LNCAP (cell line): ENCODE data around the gene RBFOX2.

Experiments used
- TF ChIP-seq, protein P1 (sequence below): fragments of 450-650 bp; IDR thresholded peaks from 2 replicates; pipeline ENCODE4 v1.5.1; 2017; ENCODE audit warnings: mild to moderate bottlenecking

RBFOX2 gene

DNA sequence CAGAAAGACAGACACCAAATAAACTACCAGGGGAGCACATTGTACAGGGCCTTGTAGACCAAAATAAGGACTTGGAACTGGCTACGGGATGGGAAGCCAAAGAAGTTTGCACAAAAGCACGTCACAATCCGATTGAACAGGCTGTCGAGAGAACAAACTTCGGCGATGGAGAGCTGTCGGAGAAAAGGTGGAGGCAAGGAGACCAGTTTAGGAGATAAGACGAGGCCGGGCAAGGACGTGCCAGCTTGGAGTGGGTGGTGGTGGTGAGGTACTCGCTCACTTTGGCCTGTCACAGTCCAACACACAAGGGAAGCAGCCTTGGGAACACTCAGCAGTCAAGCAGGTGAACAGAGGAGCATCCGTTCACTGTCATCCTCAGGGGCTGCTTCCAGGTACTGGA lies 291.9 kb downstream of the RBFOX2 start:
- TF ChIP-seq, protein P1, sequence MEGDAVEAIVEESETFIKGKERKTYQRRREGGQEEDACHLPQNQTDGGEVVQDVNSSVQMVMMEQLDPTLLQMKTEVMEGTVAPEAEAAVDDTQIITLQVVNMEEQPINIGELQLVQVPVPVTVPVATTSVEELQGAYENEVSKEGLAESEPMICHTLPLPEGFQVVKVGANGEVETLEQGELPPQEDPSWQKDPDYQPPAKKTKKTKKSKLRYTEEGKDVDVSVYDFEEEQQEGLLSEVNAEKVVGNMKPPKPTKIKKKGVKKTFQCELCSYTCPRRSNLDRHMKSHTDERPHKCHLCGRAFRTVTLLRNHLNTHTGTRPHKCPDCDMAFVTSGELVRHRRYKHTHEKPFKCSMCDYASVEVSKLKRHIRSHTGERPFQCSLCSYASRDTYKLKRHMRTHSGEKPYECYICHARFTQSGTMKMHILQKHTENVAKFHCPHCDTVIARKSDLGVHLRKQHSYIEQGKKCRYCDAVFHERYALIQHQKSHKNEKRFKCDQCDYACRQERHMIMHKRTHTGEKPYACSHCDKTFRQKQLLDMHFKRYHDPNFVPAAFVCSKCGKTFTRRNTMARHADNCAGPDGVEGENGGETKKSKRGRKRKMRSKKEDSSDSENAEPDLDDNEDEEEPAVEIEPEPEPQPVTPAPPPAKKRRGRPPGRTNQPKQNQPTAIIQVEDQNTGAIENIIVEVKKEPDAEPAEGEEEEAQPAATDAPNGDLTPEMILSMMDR, result no peak

DNA sequence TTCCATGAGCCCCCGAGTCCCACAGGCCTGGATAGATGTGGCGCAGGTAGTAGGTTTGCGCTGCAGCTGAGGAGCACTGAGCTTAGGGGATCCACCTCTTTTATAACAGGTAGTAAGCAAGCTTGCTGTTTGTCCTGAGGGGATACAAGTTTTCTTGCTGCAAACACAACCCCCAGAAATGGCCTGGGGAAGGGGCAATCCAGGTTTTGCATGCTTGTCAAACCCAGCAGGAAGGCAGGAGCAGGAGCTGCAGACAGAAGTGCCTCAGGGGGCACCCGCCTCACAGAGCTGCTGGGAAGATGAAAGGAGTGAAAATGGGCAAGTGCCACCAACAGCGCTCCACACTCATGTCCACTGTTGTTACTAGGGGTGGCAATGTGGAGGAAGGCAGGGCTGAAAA lies 292.5 kb downstream of the RBFOX2 start:
- TF ChIP-seq, protein P1, result no peak

DNA sequence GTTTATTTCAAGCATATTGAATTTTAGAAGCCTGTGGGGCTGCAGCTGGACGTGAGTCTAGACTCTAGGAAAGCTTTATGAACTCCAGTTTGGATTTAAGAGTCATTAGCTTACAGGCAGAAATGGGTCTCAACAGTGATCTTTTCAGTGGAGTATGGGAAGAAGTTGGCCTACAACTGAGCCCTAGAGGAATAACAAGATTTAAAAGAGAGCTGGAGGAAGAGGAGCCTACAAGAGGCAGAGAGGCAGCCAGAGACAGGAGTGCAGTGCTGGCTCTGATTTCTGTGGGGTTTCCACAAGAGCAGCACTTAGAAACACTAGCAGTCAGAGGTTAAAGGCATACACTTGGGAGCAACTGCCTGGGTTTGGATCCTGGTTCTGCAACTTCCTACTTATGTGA lies 293.1 kb downstream of the RBFOX2 start:
- TF ChIP-seq, protein P1, result no peak

DNA sequence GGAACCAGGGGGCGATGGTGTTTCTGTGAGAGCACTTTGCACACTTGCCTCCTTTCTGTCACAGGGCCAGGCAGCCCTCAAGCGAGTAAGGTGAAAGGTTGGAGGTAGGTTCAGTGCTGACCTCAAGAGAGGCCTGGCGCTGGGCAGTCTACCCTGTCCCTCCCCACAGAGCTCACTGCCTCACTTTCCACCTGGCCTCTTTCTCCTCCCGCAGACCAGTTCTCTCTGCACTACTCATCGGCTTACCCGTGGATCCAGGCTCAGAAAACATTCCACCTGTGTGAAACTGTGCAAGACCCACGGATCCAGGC lies 294.2 kb downstream of the RBFOX2 start:
- TF ChIP-seq, protein P1, result no peak

DNA sequence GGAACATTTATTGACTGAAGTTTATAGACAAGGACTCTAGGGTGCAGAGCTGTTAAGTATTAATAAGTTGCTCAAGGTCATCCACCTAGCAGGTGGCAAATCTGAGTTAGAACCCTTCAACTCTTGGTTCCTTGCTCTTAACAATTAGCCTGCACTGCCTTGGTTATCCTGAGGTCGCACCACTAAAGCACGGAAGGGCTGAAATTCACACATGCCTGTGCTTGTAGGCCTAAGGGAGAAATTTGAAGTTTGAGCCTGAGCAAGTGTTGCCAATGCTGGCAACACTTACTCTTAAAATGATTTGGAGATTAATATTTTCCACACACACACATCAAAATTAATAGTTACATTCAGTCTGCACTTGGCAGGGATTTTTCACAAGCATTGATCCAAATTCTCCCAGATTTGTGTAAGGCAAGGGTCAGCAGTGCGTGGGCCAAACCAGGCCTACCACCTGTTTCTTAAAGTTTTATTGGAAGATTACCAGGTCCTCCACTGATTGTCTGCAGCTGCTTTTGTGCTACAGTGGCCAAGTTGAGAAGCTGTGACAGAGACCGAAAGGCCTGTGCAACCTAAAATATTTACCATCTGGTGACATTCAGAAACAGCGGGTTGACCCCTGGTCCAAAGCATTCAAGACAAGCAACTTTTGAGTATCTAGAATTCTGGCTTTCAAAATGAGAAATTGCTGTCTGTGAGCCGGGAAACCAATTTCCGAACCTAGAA lies 294.7 kb downstream of the RBFOX2 start:
- TF ChIP-seq, protein P1, result no peak

DNA sequence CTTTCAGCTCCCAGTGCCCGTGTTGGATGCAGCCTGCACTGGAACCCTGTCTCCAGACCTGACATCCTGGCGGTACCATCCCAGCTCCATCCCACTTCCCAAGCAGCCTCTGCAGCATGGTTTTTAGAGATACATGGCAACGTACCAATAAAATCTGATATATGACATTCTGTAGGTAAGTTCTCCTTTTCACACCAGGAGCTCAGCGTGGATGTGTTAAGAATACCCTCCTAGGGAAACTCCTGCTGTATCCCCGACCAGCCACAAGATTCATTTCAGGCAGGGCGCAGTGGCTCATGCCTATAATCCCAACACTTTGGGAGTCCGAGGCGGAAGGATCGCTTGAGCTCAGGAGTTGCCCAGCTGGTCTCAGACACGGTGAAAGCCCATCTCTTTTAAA lies 295.6 kb downstream of the RBFOX2 start:
- TF ChIP-seq, protein P1, result no peak

DNA sequence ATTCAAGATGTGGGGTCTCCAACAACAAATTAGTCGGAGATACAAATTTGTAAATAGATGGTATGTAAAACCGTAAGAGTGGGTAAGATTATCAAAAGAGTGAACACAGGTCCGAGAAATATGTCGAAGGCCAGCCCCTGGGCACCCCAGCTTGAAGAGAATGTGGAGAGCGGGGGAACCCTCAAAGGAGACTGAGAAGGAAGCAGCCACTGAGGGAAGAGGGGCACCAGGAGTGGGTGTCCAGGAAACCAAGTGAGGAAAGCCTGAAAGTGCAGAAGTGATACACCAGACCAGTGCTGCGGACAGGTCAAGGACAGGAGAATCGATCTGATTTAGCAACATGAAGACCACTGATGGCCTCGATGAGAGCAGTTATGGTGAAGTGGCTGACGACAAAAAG lies 296.5 kb downstream of the RBFOX2 start:
- TF ChIP-seq, protein P1, result no peak

DNA sequence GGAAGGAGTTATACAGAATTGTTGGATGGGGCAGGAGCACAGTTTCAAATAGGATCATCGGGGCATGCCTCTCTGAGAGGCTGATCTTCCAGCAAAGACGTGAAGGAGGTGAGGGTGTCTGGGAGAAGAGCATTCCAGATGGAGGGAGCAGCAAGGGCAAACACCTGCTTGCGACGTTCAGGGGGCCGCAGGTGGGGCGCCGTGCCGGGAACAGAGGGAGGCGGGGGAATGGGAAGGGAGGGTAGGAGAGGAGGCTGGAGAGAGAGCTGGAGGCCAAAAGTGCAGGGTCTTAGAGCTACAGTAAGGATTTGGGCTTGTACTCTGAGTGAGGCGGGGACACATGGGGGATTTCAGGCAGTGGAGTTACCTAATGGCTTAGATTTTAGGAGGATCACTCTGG lies 297.3 kb downstream of the RBFOX2 start:
- TF ChIP-seq, protein P1, result no peak
